H1 (cell line): ENCODE data around the gene EAPP. TPM values are rescaled to one million over a fixed set of nuclear protein-coding genes. Genes with fewer than 3 reads are reported as not detected.

Source experiments
- CTCF ChIA-PET: fragments of 300-600 bp; sonication (Branson Sonifier 250); formaldehyde crosslinking; loops from one replicate; lab custom pipeline; 2021; ENCODE audit not compliant: partially characterized antibody; lab: Charles Lee
- POLR2A ChIA-PET: fragments of 300-600 bp; sonication (Branson Sonifier 250); formaldehyde crosslinking; loops from one replicate; lab custom pipeline; 2021; ENCODE audit warnings: inconsistent platforms; ENCODE audit not compliant: partially characterized antibody; lab: Charles Lee
- DNase-seq, 2 experiments: peaks; one replicate each; pipeline versions ENCODE4 v3.0.0 to v3.0.0-alpha.2; 2010 to 2022; ENCODE audit warnings: low spot score in 2 of 2, low read depth in 1 of 2, mixed read lengths in 1 of 2
- FAIRE-seq: peaks from 2 replicates; lab custom pipeline; 2011; peaks lifted over from hg19 to GRCh38; lab: Jason Lieb, UNC
- H2AFZ ChIP-seq: 2 replicates; pipeline ENCODE4 v1.8.1; 2012; ENCODE audit warnings: low read length, inconsistent platforms
- H2AK5ac ChIP-seq: 2 replicates; pipeline ENCODE4 v1.6.1; 2013; ENCODE audit warnings: low read depth, low read length
- H2BK120ac ChIP-seq: replicated peaks from 2 replicates; pipeline ENCODE3; 2013; ENCODE audit warnings: low read depth, low read length, inconsistent platforms
- H2BK12ac ChIP-seq: 2 replicates; pipeline ENCODE4 v1.6.1; 2013; ENCODE audit warnings: low read depth, low read length
- H2BK15ac ChIP-seq: 2 replicates; pipeline ENCODE4 v1.6.1; 2013; ENCODE audit warnings: low read length
- H2BK20ac ChIP-seq: 2 replicates; pipeline ENCODE4 v1.6.1; 2013; ENCODE audit warnings: low read length
- H2BK5ac ChIP-seq: 2 replicates; pipeline ENCODE4 v1.6.1; 2013; ENCODE audit warnings: low read depth, low read length
- H3K14ac ChIP-seq: 2 replicates; pipeline ENCODE4 v1.6.1; 2013; ENCODE audit warnings: inconsistent platforms; ENCODE audit not compliant: insufficient read length
- H3K18ac ChIP-seq: 2 replicates; pipeline ENCODE4 v1.6.1; 2013; ENCODE audit warnings: low read length; ENCODE audit errors: extremely low read depth
- H3K23ac ChIP-seq: 2 replicates; pipeline ENCODE4 v1.6.1; 2013; ENCODE audit warnings: inconsistent platforms; ENCODE audit not compliant: insufficient read length
- H3K23me2 ChIP-seq: 2 replicates; pipeline ENCODE4 v1.6.1; 2013; ENCODE audit warnings: low read depth, low read length
- H3K27ac ChIP-seq: 2 replicates; pipeline ENCODE4 v1.6.1; 2011; ENCODE audit warnings: low read depth, low read length, inconsistent platforms
- H3K27me3 ChIP-seq, 4 experiments: replicated peaks in 1 of 4; 1 replicate in 1 of 4; 2 replicates in 3 of 4; pipeline versions ENCODE4 v1.6.1 to v1.8.1; 2011 to 2013; ENCODE audit warnings: low read length in 3 of 4, mild to moderate bottlenecking in 3 of 4, inconsistent platforms in 2 of 4, mixed read lengths in 2 of 4, moderate library complexity in 1 of 4; ENCODE audit not compliant: control insufficient read depth in 3 of 4, insufficient read depth in 3 of 4; ENCODE audit errors: extremely low read depth in 1 of 4
- H3K36me3 ChIP-seq, 4 experiments: 2 replicates each; pipeline versions ENCODE4 v1.6.1 to v1.8.1; 2011 to 2013; ENCODE audit warnings: mild to moderate bottlenecking in 4 of 4, low read length in 3 of 4, moderate library complexity in 2 of 4, control low read depth in 1 of 4, inconsistent platforms in 1 of 4; ENCODE audit not compliant: insufficient read depth in 4 of 4, control insufficient read depth in 2 of 4
- H3K4ac ChIP-seq: replicated peaks from 2 replicates; pipeline ENCODE3; 2013; ENCODE audit warnings: low read length, low read depth, mixed read lengths, inconsistent platforms; ENCODE audit not compliant: insufficient read length
- H3K4me1 ChIP-seq, 4 experiments: replicated peaks in 1 of 4; 1 replicate in 1 of 4; 2 replicates in 3 of 4; pipeline versions ENCODE4 v1.6.1 to v1.8.1; 2011 to 2013; ENCODE audit warnings: low read length in 3 of 4, inconsistent platforms in 2 of 4, mixed read lengths in 1 of 4; ENCODE audit not compliant: insufficient read depth in 4 of 4, control insufficient read depth in 3 of 4
- H3K4me2 ChIP-seq, 2 experiments: 2 replicates each; pipeline versions ENCODE4 v1.6.1 to v1.8.1; 2011 to 2013; ENCODE audit warnings: low read depth in 2 of 2, low read length in 2 of 2, control low read depth in 1 of 2, inconsistent platforms in 1 of 2, mild to moderate bottlenecking in 1 of 2; ENCODE audit not compliant: insufficient read depth in 1 of 2
- H3K4me3 ChIP-seq, 4 experiments: fragments of 200-600, 300-600 bp in 1 of 4; sonication (generic), shearing (Covaris generic), sonication (Bioruptor Twin) in 1 of 4; 2 replicates each; pipeline versions ENCODE4 v1.5.1 to v1.8.1; 2011 to 2016; ENCODE audit warnings: low read length in 4 of 4, low read depth in 3 of 4, control low read depth in 2 of 4, inconsistent platforms in 2 of 4, mild to moderate bottlenecking in 2 of 4, mixed read lengths in 1 of 4, moderate library complexity in 1 of 4; ENCODE audit not compliant: insufficient read depth in 2 of 4; ENCODE audit errors: extremely low read depth in 1 of 4
- H3K56ac ChIP-seq: replicated peaks from 2 replicates; pipeline ENCODE3; 2013; ENCODE audit warnings: low read depth, mild to moderate bottlenecking, mixed read lengths, low read length, inconsistent platforms; ENCODE audit not compliant: insufficient read length
- H3K79me1 ChIP-seq: 2 replicates; pipeline ENCODE4 v1.6.1; 2013; ENCODE audit warnings: low read depth, low read length, control low read depth
- H3K79me2 ChIP-seq, 2 experiments: 2 replicates each; pipeline versions ENCODE4 v1.6.1 to v1.8.1; 2012 to 2013; ENCODE audit warnings: low read length in 2 of 2, mild to moderate bottlenecking in 2 of 2, inconsistent platforms in 1 of 2; ENCODE audit not compliant: insufficient read depth in 2 of 2, control insufficient read depth in 1 of 2
- H3K9ac ChIP-seq, 4 experiments: replicated peaks in 1 of 4; 1 replicate in 1 of 4; 2 replicates in 3 of 4; pipeline versions ENCODE4 v1.6.1 to v1.8.1; 2011 to 2013; ENCODE audit warnings: low read depth in 3 of 4, low read length in 3 of 4, control low read depth in 2 of 4, mild to moderate bottlenecking in 2 of 4, moderate library complexity in 2 of 4, inconsistent platforms in 1 of 4; ENCODE audit errors: extremely low read depth in 1 of 4
- H3K9me3 ChIP-seq, 2 experiments: 2 replicates each; pipeline versions ENCODE4 v1.6.1 to v1.8.1; 2012 to 2013; ENCODE audit warnings: mild to moderate bottlenecking in 2 of 2, moderate library complexity in 2 of 2, control low read depth in 1 of 2, inconsistent platforms in 1 of 2, low read depth in 1 of 2, low read length in 1 of 2, mixed read lengths in 1 of 2; ENCODE audit not compliant: insufficient read depth in 2 of 2
- H4K20me1 ChIP-seq, 2 experiments: replicated peaks in 1 of 2; 2 replicates each; pipeline versions ENCODE3 to v1.8.1; 2011 to 2013; ENCODE audit warnings: inconsistent platforms in 2 of 2, low read length in 2 of 2, mild to moderate bottlenecking in 1 of 2; ENCODE audit not compliant: insufficient read depth in 2 of 2, control insufficient read depth in 1 of 2
- H4K5ac ChIP-seq: 2 replicates; pipeline ENCODE4 v1.6.1; 2013; ENCODE audit warnings: low read length, low read depth, mixed read lengths, inconsistent platforms; ENCODE audit not compliant: insufficient read length
- H4K8ac ChIP-seq: 2 replicates; pipeline ENCODE4 v1.8.0; 2013; ENCODE audit warnings: mild to moderate bottlenecking, moderate library complexity, low read length, inconsistent platforms; ENCODE audit not compliant: insufficient read depth; ENCODE audit errors: extremely low read depth
- H4K91ac ChIP-seq: replicated peaks from 2 replicates; pipeline ENCODE3; 2013; ENCODE audit warnings: low read length, mixed read lengths, inconsistent platforms; ENCODE audit not compliant: insufficient read length
- GTF2F1 ChIP-seq: IDR thresholded peaks from 2 replicates; pipeline ENCODE4 v1.6.1; 2012; ENCODE audit warnings: low read depth, low read length, improper control_type of control experiment, borderline replicate concordance
- KDM1A ChIP-seq: fragments of 200-600, 300-600 bp; sonication (generic); IDR thresholded peaks from 2 replicates; pipeline ENCODE4 v1.7.1; 2016; ENCODE audit warnings: mild to moderate bottlenecking, low read length, borderline replicate concordance
- PHF8 ChIP-seq: fragments of 200-600 bp; sonication (generic); conservative IDR thresholded peaks from 2 replicates; pipeline ENCODE4 v1.7.1; 2012; ENCODE audit warnings: low read depth, mild to moderate bottlenecking, inconsistent platforms, low read length, moderate library complexity
- SIN3A ChIP-seq, 2 experiments: IDR thresholded peaks in 1 of 2; conservative IDR thresholded peaks in 1 of 2; 2 replicates each; pipeline ENCODE4 v1.6.1; 2011 to 2012; ENCODE audit warnings: low read length in 2 of 2, improper control_type of control experiment in 1 of 2, low read depth in 1 of 2, mild to moderate bottlenecking in 1 of 2
- WGBS, 2 experiments: shearing (Covaris generic) in 1 of 2; methylation state at CpG; one replicate each; pipeline versions ENCODE4 v1.1.6 to v1.1.7; 2013 to 2015; ENCODE audit warnings: low lambda C conversion rate in 2 of 2, mixed read lengths in 2 of 2, inconsistent platforms in 1 of 2, low coverage in 1 of 2, missing lambda C conversion rate in 1 of 2; ENCODE audit not compliant: insufficient replicate concordance in 2 of 2, insufficient coverage in 1 of 2, insufficient read length in 1 of 2; ENCODE audit errors: extremely low coverage in 1 of 2, missing lambda C conversion rate in 1 of 2; 5-methylcytosine and 5-hydroxymethylcytosine counted together
- polyA plus RNA-seq, 7 experiments: library from polyadenylated mRNA; depleted of rRNA in 3 of 7; stranded (reverse) in 5 of 7; unstranded in 2 of 7; fragments of >200 nt in 5 of 7; fragments of 200-250 nt in 2 of 7; gene quantifications; 1 replicate in 5 of 7; 2 replicates in 1 of 7; 4 replicates in 1 of 7; pipeline versions ENCODE4 v1.2.1 to v1.2.3, GENCODE V29; 2011 to 2013; ENCODE audit warnings: missing spikeins in 2 of 7, mixed read lengths in 2 of 7
- total RNA-seq: library from RNA; stranded (reverse); fragmentation: NEBNext Ultra II Directional; extraction: Animal tissue kit (Norgen Biotek cat#: 25700); gene quantifications from 2 replicates; pipeline ENCODE4 v1.2.1, GENCODE V29; 2021

The EAPP gene
- total and polyA plus RNA-seq, 2 of the 8 experiments (the other 6 are each of a cell fraction or from before 2014, with no cell fraction given) = 18.3 to 28.7 TPM

- H4K5ac ChIP-seq = no peak overlapping the region
- H3K9ac ChIP-seq = no peak overlapping the region
- H2BK20ac ChIP-seq = no peak overlapping the region
- no peak overlapping the region for H2BK5ac ChIP-seq
- H3K27me3 ChIP-seq = no peaks in the 10 kb centered on the region
- H3K4me3 ChIP-seq = no peak overlapping the region
- H2BK15ac ChIP-seq = no peak overlapping the region
- H2BK120ac ChIP-seq = no peak overlapping the region
- H3K56ac ChIP-seq = no peak overlapping the region
- no peak overlapping the region for H3K23ac ChIP-seq
- CTCF ChIA-PET = interaction anchor here (1.1 to 1.3 kb wide), 4 partner anchors 8 to 137 kb away, joined by 3 to 4 read pairs (median 3); no protein-coding TSS in a partner anchor
- H3K23me2 ChIP-seq = peaks cover 2% of the 10 kb centered on the region; the same call in 1 of the 2 replicates
- no peak overlapping the region for H2AK5ac ChIP-seq
- H3K79me1 ChIP-seq = no peaks in the 10 kb centered on the region
- H3K4ac ChIP-seq = no peak overlapping the region
- 0 out of 2 replicates have a peak overlapping the region, but pooled peaks have one; percentile 0 for H2AFZ ChIP-seq
- H3K79me2 ChIP-seq = no peaks in the 10 kb centered on the region
- POLR2A ChIA-PET = interaction anchor here (1.3 kb wide), 1 partner anchor 19 kb away, joined by 4 read pairs; no protein-coding TSS in a partner anchor
- H3K9me3 ChIP-seq = no peaks in the 10 kb centered on the region
- DNase-seq (no peak), FAIRE-seq (no peak)
- H4K8ac ChIP-seq = no peak overlapping the region
- H3K36me3 ChIP-seq = no peaks in the 10 kb centered on the region
- H4K91ac ChIP-seq = no peak overlapping the region
- no peak overlapping the region for H3K27ac ChIP-seq
- no peak overlapping the region for H3K14ac ChIP-seq
- WGBS, 2 experiments = 59% methylated on average over 2 of the region's 2 CpGs; no CpG with 5 or more reads in 1 of the 2 experiments
- no peak overlapping the region for H3K4me2 ChIP-seq
- no peaks in the 10 kb centered on the region for H4K20me1 ChIP-seq
- peaks cover 0 to 4% (median 2%) of the 10 kb centered on the region in 4 experiments; a peak in 2 of 7 replicates for H3K4me1 ChIP-seq
- no peak overlapping the region for H3K18ac ChIP-seq
- no peak overlapping the region for H2BK12ac ChIP-seq
- TF ChIP-seq SIN3A (conservative IDR thresholded peaks at IDR 0.05 in 1 of 2, IDR thresholded peaks at IDR 0.05 in 1 of 2; ENCODE audit: low read depth in 1 of 2, low read length in 2 of 2) (no peak), PHF8 (no peak), GTF2F1 (no peak), KDM1A (no peak)
Observed at GRCh38 chr14:34502545-34503225, 36.8 kb downstream of the EAPP start.
